Measurements from ENCODE around the gene RNF144A. TPM values are rescaled to one million over a fixed set of nuclear protein-coding genes. Genes with fewer than 3 reads are reported as not detected.

Gene RNF144A
- total and polyA plus RNA-seq, 2 of the 13 experiments (the other 11 are each of a cell fraction or from before 2014, with no cell fraction given), result 13.9 to 16.5 TPM

DNA sequence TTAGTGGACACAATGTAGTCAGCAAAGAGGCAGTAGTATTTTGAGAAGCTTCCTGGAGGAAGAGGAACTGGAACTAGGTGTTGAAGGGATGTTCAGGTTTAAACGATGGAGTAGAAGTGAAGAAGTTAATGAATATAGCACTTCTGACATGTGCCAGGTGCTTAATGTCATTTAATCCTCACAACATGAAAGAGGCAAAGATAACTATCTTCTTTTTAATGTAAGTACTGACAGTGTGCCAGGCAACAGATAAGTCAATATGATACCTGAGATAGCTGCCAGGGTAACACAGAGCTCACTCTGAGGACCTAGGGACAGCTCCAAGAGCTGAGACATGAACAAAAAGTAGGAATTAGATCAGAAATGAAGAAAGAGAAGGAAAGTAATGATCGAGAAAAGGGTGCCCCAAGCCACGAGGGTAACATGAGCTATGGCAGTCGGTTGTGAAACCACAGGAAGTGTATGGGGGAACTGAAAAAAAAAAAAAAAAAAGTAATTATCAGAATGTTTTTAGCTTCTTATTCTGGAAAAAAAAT, 140.7 kb downstream of the RNF144A start (continued):
- TF ChIP-seq, protein P1, sequence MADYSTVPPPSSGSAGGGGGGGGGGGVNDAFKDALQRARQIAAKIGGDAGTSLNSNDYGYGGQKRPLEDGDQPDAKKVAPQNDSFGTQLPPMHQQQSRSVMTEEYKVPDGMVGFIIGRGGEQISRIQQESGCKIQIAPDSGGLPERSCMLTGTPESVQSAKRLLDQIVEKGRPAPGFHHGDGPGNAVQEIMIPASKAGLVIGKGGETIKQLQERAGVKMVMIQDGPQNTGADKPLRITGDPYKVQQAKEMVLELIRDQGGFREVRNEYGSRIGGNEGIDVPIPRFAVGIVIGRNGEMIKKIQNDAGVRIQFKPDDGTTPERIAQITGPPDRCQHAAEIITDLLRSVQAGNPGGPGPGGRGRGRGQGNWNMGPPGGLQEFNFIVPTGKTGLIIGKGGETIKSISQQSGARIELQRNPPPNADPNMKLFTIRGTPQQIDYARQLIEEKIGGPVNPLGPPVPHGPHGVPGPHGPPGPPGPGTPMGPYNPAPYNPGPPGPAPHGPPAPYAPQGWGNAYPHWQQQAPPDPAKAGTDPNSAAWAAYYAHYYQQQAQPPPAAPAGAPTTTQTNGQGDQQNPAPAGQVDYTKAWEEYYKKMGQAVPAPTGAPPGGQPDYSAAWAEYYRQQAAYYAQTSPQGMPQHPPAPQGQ (CRISPR knock-in tag; IDR thresholded peaks at IDR 0.05; ENCODE audit: borderline replicate concordance), result no peak
- TF ChIP-seq, protein P2, sequence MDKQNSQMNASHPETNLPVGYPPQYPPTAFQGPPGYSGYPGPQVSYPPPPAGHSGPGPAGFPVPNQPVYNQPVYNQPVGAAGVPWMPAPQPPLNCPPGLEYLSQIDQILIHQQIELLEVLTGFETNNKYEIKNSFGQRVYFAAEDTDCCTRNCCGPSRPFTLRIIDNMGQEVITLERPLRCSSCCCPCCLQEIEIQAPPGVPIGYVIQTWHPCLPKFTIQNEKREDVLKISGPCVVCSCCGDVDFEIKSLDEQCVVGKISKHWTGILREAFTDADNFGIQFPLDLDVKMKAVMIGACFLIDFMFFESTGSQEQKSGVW (CRISPR knock-in tag; IDR thresholded peaks at IDR 0.05; ENCODE audit: borderline replicate concordance), result no peak

DNA sequence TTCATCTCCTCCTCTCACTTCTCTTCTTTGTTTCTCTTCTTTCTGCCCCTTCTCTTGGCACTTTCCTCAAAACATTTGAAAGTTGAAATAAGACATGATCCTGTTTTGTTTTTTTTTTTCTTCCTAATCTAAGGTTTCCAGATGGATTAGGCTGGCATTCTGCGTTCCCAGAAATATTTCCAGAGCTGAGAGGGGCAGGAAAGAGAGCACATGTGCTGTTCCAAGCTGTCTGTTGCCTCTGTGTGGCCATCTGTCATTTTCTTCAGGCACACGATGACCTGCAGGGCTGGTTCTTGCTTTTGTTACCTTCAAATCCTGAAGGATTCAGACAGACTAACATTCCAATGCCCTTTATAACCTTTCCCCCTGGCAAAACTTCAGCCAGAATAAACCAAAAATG, 142.9 kb downstream of the RNF144A start:
- no peak overlapping the region for H2AFZ ChIP-seq (ENCODE audit: low read length)
- no peak overlapping the region for H3K4me2 ChIP-seq (ENCODE audit: low read depth, low read length)
- no TSS peak for BruUV-seq (replicated peaks)
- no peaks in the 10 kb centered on the region for H3K27me3 ChIP-seq (ENCODE audit: control insufficient read depth in 1 of 2, insufficient read depth in 2 of 2, low read length in 2 of 2)
- H4K20me1 ChIP-seq (ENCODE audit: insufficient read depth, low read length), result no peaks in the 10 kb centered on the region
- intact Hi-C loops (cut with micrococcal nuclease; ENCODE audit: unreplicated experiment), result no loop called here
- no peak overlapping the region for H3K9ac ChIP-seq (ENCODE audit: insufficient read depth, low read depth, low read length)
- TF ChIP-seq SRY (CRISPR knock-in tag; IDR thresholded peaks at IDR 0.05) (no peak), ZMAT3 (CRISPR knock-in tag; conservative IDR thresholded peaks at IDR 0.05) (no peak), ZNF652 (CRISPR knock-in tag; IDR thresholded peaks at IDR 0.05; ENCODE audit: borderline replicate concordance, low read depth) (no peak), SMARCE1 (IDR thresholded peaks at IDR 0.05; ENCODE audit: borderline replicate concordance) (no peak)
- TF ChIP-seq, protein P3, sequence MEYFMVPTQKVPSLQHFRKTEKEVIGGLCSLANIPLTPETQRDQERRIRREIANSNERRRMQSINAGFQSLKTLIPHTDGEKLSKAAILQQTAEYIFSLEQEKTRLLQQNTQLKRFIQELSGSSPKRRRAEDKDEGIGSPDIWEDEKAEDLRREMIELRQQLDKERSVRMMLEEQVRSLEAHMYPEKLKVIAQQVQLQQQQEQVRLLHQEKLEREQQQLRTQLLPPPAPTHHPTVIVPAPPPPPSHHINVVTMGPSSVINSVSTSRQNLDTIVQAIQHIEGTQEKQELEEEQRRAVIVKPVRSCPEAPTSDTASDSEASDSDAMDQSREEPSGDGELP (IDR thresholded peaks at IDR 0.05; ENCODE audit: borderline replicate concordance, low read depth), result no peak
- TF ChIP-seq, protein P4, sequence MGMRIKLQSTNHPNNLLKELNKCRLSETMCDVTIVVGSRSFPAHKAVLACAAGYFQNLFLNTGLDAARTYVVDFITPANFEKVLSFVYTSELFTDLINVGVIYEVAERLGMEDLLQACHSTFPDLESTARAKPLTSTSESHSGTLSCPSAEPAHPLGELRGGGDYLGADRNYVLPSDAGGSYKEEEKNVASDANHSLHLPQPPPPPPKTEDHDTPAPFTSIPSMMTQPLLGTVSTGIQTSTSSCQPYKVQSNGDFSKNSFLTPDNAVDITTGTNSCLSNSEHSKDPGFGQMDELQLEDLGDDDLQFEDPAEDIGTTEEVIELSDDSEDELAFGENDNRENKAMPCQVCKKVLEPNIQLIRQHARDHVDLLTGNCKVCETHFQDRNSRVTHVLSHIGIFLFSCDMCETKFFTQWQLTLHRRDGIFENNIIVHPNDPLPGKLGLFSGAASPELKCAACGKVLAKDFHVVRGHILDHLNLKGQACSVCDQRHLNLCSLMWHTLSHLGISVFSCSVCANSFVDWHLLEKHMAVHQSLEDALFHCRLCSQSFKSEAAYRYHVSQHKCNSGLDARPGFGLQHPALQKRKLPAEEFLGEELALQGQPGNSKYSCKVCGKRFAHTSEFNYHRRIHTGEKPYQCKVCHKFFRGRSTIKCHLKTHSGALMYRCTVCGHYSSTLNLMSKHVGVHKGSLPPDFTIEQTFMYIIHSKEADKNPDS (CRISPR knock-in tag; IDR thresholded peaks at IDR 0.05), result no peak
- TF ChIP-seq, protein P5, sequence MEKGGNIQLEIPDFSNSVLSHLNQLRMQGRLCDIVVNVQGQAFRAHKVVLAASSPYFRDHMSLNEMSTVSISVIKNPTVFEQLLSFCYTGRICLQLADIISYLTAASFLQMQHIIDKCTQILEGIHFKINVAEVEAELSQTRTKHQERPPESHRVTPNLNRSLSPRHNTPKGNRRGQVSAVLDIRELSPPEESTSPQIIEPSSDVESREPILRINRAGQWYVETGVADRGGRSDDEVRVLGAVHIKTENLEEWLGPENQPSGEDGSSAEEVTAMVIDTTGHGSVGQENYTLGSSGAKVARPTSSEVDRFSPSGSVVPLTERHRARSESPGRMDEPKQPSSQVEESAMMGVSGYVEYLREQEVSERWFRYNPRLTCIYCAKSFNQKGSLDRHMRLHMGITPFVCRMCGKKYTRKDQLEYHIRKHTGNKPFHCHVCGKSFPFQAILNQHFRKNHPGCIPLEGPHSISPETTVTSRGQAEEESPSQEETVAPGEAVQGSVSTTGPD (CRISPR knock-in tag; IDR thresholded peaks at IDR 0.05), result no peak
- TF ChIP-seq, protein P6, sequence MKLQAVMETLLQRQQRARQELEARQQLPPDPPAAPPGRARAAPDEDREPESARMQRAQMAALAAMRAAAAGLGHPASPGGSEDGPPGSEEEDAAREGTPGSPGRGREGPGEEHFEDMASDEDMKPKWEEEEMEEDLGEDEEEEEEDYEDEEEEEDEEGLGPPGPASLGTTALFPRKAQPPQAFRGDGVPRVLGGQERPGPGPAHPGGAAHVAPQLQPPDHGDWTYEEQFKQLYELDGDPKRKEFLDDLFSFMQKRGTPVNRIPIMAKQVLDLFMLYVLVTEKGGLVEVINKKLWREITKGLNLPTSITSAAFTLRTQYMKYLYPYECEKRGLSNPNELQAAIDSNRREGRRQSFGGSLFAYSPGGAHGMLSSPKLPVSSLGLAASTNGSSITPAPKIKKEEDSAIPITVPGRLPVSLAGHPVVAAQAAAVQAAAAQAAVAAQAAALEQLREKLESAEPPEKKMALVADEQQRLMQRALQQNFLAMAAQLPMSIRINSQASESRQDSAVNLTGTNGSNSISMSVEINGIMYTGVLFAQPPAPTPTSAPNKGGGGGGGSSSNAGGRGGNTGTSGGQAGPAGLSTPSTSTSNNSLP (IDR thresholded peaks at IDR 0.05; ENCODE audit: low read depth, low read length), result no peak
- H3K79me2 ChIP-seq (ENCODE audit: insufficient read depth, low read length), result no peaks in the 10 kb centered on the region
- no peak for DNase-seq (ENCODE audit: low spot score)
- 45% methylated on average over 2 of the region's 2 CpGs for WGBS (ENCODE audit: low lambda C conversion rate)
- no peak for ATAC-seq
- ChIA-PET CTCF (ENCODE audit: low intra/inter-chr PET ratio, low total read pairs) (no interaction called here), POLR2A (no interaction called here)
- no peaks in the 10 kb centered on the region for H3K36me3 ChIP-seq (replicated peaks in 1 of 2; ENCODE audit: control insufficient read depth in 1 of 2, insufficient read depth in 2 of 2, low read length in 2 of 2)
- peaks cover 11% of the 10 kb centered on the region; the same call in 1 of the 2 replicates for H3K9me3 ChIP-seq (ENCODE audit: low read length)
- no peaks in the 10 kb centered on the region for H3K4me1 ChIP-seq (ENCODE audit: insufficient read depth, low read length)
- no peak for FAIRE-seq
- H3K27ac ChIP-seq (ENCODE audit: extremely low read length, insufficient read depth, low read length), result no peak overlapping the region
- in situ Hi-C loops (cut with HindIII; ENCODE audit: extremely low pct_ligation_motif_present, low pct_unique_long_range_greater_than_20kb), result no loop called here
- H3K4me3 ChIP-seq (replicated peaks in 1 of 3; ENCODE audit: insufficient read depth in 1 of 3, low read depth in 2 of 3, low read length in 3 of 3), result no peak overlapping the region

Data from HepG2 (cell line).